ENCODE results near the gene SPSB4.

- TF ChIP-seq POLR2A (IDR thresholded peaks at IDR 0.05) (no peak), CTCF (IDR thresholded peaks at IDR 0.05) (no peak), POLR2AphosphoS5 (IDR thresholded peaks at IDR 0.05) (no peak), EP300 (IDR thresholded peaks at IDR 0.05; ENCODE audit: low read depth) (no peak)
Observed at GRCh38 chr3:141153679-141153966, 102.5 kb downstream of the SPSB4 start.

Data from transverse colon (tissue), 4 donors.